CD14-positive monocyte (primary cell): ENCODE data around the gene PIM2. TPM values are rescaled to one million over a fixed set of nuclear protein-coding genes. Genes with fewer than 3 reads are reported as not detected.
"Not testable (repeated sequence)": the region's sequence is repeated elsewhere in the genome, so short reads cannot be mapped to it uniquely, and the experiment has no call there.

ENCODE experiments used
- DNase-seq, 3 donors: peaks; one replicate each; pipeline ENCODE4 v3.0.0-alpha.2; 2011 to 2022
- H2AFZ ChIP-seq: 2 replicates; pipeline ENCODE4 v1.6.0; 2012; ENCODE audit warnings: mild to moderate bottlenecking, low read depth, low read length, inconsistent platforms; ENCODE audit not compliant: insufficient read depth, poor library complexity, severe bottlenecking
- H3K27ac ChIP-seq, 2 donors: 1 replicate in 1 of 2; 2 replicates in 1 of 2; pipeline ENCODE4 v1.5.1; 2012 to 2013; ENCODE audit warnings: low read length in 2 of 2, control low read depth in 1 of 2, inconsistent platforms in 1 of 2, low read depth in 1 of 2, mild to moderate bottlenecking in 1 of 2
- H3K27me3 ChIP-seq, 2 donors: one replicate each; pipeline versions ENCODE4 v1.6.0 to v1.6.1; 2011 to 2013; ENCODE audit warnings: low read length in 2 of 2; ENCODE audit not compliant: control insufficient read depth in 2 of 2, insufficient read depth in 2 of 2
- H3K36me3 ChIP-seq, 2 donors: replicated peaks in 1 of 2; 1 replicate in 1 of 2; 2 replicates in 1 of 2; pipeline versions ENCODE4 v1.5.1 to v1.6.1; 2012 to 2013; ENCODE audit warnings: low read length in 2 of 2, control low read depth in 1 of 2, inconsistent platforms in 1 of 2, mild to moderate bottlenecking in 1 of 2; ENCODE audit not compliant: insufficient read depth in 2 of 2, control insufficient read depth in 1 of 2
- H3K4me1 ChIP-seq, 2 donors: 1 replicate in 1 of 2; 2 replicates in 1 of 2; pipeline versions ENCODE4 v1.5.1 to v1.6.1; 2012 to 2013; ENCODE audit warnings: low read length in 2 of 2, control low read depth in 1 of 2, inconsistent platforms in 1 of 2, mild to moderate bottlenecking in 1 of 2, moderate library complexity in 1 of 2; ENCODE audit not compliant: insufficient read depth in 2 of 2, control insufficient read depth in 1 of 2
- H3K4me2 ChIP-seq: replicated peaks from 2 replicates; pipeline ENCODE3; 2012; ENCODE audit warnings: low read length, moderate library complexity, mild to moderate bottlenecking; ENCODE audit not compliant: poor library complexity, severe bottlenecking; ENCODE audit errors: extremely low read depth
- H3K4me3 ChIP-seq, 3 experiments: fragments of 200-600 bp in 1 of 3; sonication (generic) in 1 of 3; replicated peaks in 1 of 3; 1 replicate in 2 of 3; 2 replicates in 1 of 3; pipeline ENCODE4 v1.5.1; 2011 to 2013; ENCODE audit warnings: low read length in 3 of 3, mild to moderate bottlenecking in 3 of 3, control low read depth in 2 of 3, low read depth in 2 of 3, inconsistent platforms in 1 of 3, moderate library complexity in 1 of 3
- H3K79me2 ChIP-seq: 2 replicates; pipeline ENCODE4 v1.6.0; 2012; ENCODE audit warnings: mild to moderate bottlenecking, control low read depth, inconsistent platforms, low read length, moderate library complexity; ENCODE audit not compliant: insufficient read depth
- H3K9ac ChIP-seq: 2 replicates; pipeline ENCODE4 v1.6.0; 2017; ENCODE audit warnings: low read length, mild to moderate bottlenecking; ENCODE audit not compliant: insufficient read depth, poor library complexity, severe bottlenecking
- H3K9me3 ChIP-seq, 2 donors: replicated peaks in 1 of 2; 1 replicate in 1 of 2; 2 replicates in 1 of 2; pipeline versions ENCODE4 v1.5.1 to v1.6.1; 2012 to 2013; ENCODE audit warnings: low read length in 2 of 2, control low read depth in 1 of 2; ENCODE audit not compliant: control insufficient read depth in 1 of 2, insufficient read depth in 1 of 2
- H4K20me1 ChIP-seq: 2 replicates; pipeline ENCODE4 v1.6.0; 2012; ENCODE audit warnings: mild to moderate bottlenecking, low read length, control low read depth, moderate library complexity; ENCODE audit not compliant: insufficient read depth
- H3K27ac Mint-ChIP-seq, 7 donors: one replicate each; pipeline ENCODE4 v1.8.0; 2020; ENCODE audit warnings: mild to moderate bottlenecking in 7 of 7, mixed read lengths in 7 of 7, moderate library complexity in 6 of 7, inconsistent platforms in 2 of 7
- H3K27me3 Mint-ChIP-seq, 3 donors: one replicate each; pipeline ENCODE4 v1.8.0; 2021 to 2022; ENCODE audit warnings: low read depth in 3 of 3, mild to moderate bottlenecking in 3 of 3, mixed read lengths in 3 of 3, moderate library complexity in 3 of 3, inconsistent platforms in 1 of 3
- H3K36me3 Mint-ChIP-seq, 2 donors: one replicate each; pipeline ENCODE4 v1.8.0; 2020; ENCODE audit warnings: mixed read lengths in 2 of 2, inconsistent platforms in 1 of 2, mild to moderate bottlenecking in 1 of 2
- H3K4me1 Mint-ChIP-seq: one replicate; pipeline ENCODE4 v1.8.0; 2020; ENCODE audit warnings: mild to moderate bottlenecking, mixed read lengths
- H3K4me3 Mint-ChIP-seq, 2 donors: one replicate each; pipeline ENCODE4 v1.8.0; 2020; ENCODE audit warnings: mild to moderate bottlenecking in 2 of 2, mixed read lengths in 2 of 2, moderate library complexity in 1 of 2
- H3K9me3 Mint-ChIP-seq, 7 donors: one replicate each; pipeline ENCODE4 v1.8.0; 2020 to 2022; ENCODE audit warnings: mixed read lengths in 7 of 7, mild to moderate bottlenecking in 6 of 7, moderate library complexity in 6 of 7, inconsistent platforms in 2 of 7
- CTCF ChIP-seq: fragments of 200-600 bp; IDR thresholded peaks from one replicate; pipeline ENCODE4 v1.8.0; 2022; ENCODE audit warnings: antibody characterized with exemption, mild to moderate bottlenecking
- WGBS: methylation state at CpG from one replicate; pipeline ENCODE4 v1.1.5; 2013; ENCODE audit warnings: missing lambda C conversion rate; ENCODE audit not compliant: insufficient coverage; 5-methylcytosine and 5-hydroxymethylcytosine counted together
- intact Hi-C, 2 donors: fragments of 100-400 bp; cut with micrococcal nuclease; formaldehyde crosslinking; loops; one replicate each; pipeline versions ENCODE4 v1.15.0 to v1.15.1; 2023
- polyA plus RNA-seq, 3 donors: library from polyadenylated mRNA; depleted of rRNA in 1 of 3; unstranded in 2 of 3; stranded (reverse) in 1 of 3; fragments of 300-500 nt in 2 of 3; fragments of >200 nt in 1 of 3; fragmentation: Illumina TruSeq in 2 of 3; gene quantifications; 1 replicate in 2 of 3; 2 replicates in 1 of 3; pipeline ENCODE4 v1.2.3, GENCODE V29; 2012 to 2021

PIM2 gene
- polyA plus RNA-seq, 3 donors, result 6.7 to 39.4 (median 9.9) TPM

- Histone ChIP-seq H3K4me1 (peaks cover 9 to 21% of the 10 kb centered on the region in 2 donors), H3K9ac (peak overlapping the region; percentile 40), H4K20me1 (peaks cover 4% of the 10 kb centered on the region), H3K79me2 (peaks cover 2% of the 10 kb centered on the region), H3K4me2 (peak overlapping the region; percentile 85), H3K27me3 (no peaks in the 10 kb centered on the region), H3K36me3 (peaks cover 12 to 24% of the 10 kb centered on the region in 2 donors), H3K4me3 (peak overlapping the region; percentile 36 to 77 (median 39)), H3K27ac (no peak overlapping the region), H3K9me3 (no peaks in the 10 kb centered on the region), H2AFZ (peak overlapping the region; percentile 81)
- DNase-seq, result no peak
- H3K27me3 Mint-ChIP-seq, result peaks cover 0 to 10% (median 9%) of the 10 kb centered on the region in 3 donors
- H3K4me1 Mint-ChIP-seq, result peaks cover 16% of the 10 kb centered on the region
- intact Hi-C loops, result loop anchor here (5.0 to 10.0 kb wide), 3 partner anchors 54 to 154 kb away; partner anchors contain the start of gene TFE3 (in 1 of the 2)
- WGBS, result 4% methylated on average over 7 of the region's 15 CpGs
- no peak for TF ChIP-seq CTCF
- peak overlapping the region; percentile 84 to 93 for H3K4me3 Mint-ChIP-seq
- peaks cover 16 to 19% of the 10 kb centered on the region in 2 donors for H3K36me3 Mint-ChIP-seq
- H3K9me3 Mint-ChIP-seq, result peaks cover 0 to 7% (median 0%) of the 10 kb centered on the region in 7 donors
- H3K27ac Mint-ChIP-seq, result peak overlapping the region in 3 of 7 donors; percentile 0 to 52 (median 43)
Observed at GRCh38 chrX:48890296-48890925, 28.4 kb downstream of the PIM2 start.

GRCh38 chrX:48886586-48886985 is 32.2 kb downstream of the PIM2 start:
- peaks cover 2 to 12% (median 11%) of the 10 kb centered on the region in 3 donors for H3K27me3 Mint-ChIP-seq
- H3K36me3 Mint-ChIP-seq, H3K4me1 Mint-ChIP-seq, H3K27ac Mint-ChIP-seq, H3K4me1 ChIP-seq, H3K4me3 ChIP-seq, H4K20me1 ChIP-seq, H3K4me3 Mint-ChIP-seq, H3K36me3 ChIP-seq, intact Hi-C loops, H3K9ac ChIP-seq, H3K27me3 ChIP-seq, H3K27ac ChIP-seq, H3K79me2 ChIP-seq, H3K9me3 Mint-ChIP-seq, DNase-seq, H3K4me2 ChIP-seq, H3K9me3 ChIP-seq, H2AFZ ChIP-seq: not testable (repeated sequence)
- WGBS, result no CpG with 5 or more reads among the region's 5 CpGs
